ENCODE results near the gene PRKAG2. TPM values are rescaled to one million over a fixed set of nuclear protein-coding genes. Genes with fewer than 3 reads are reported as not detected.

Gene PRKAG2
- polyA plus RNA-seq, 4 donors: 24.9 to 44.4 (median 28.2) TPM

DNA sequence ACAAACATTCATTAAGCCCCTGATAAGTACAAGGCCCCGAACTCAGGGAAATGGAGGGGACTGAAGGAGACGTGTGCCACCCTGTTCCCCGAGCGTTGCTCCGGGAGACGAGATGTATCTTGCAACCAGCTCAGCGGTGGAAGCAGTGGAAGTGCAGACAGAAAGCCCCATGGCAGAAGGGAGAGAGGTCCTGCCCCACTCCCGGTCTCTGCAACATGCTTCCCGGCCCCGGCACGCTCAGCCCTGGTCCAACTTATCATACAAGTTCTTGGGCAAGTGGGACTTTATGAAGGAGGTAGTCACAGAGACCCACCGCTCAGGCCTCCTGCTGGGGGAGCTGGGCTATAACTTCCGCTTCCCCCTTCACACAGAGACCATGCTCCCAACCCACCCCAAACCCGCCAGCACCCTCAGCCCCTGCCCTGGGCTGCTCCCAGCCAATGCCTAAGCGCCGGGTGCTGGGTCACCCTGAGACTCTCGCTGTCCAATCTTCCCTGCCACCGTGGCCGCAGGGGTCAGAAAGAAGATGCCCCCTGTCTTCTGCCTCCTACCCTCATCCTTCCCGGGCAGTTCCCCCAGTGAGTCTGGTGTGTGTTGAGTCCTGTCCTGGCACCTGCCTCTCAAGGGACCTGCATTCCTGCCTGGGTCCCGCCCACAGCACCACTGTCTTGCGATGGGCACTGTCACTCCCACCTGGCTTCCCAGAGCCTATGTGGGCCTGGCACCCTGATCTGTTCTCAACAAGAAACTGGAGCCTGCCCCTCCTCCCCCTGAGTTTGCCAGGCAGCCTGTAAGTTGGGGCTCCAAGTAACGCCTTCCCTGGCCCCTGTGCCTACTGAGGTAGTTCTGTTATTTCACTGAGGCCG lies 157.7 kb downstream of the PRKAG2 start:
- no peak for DNase-seq (ENCODE audit: low read depth in 4 of 4, low spot score in 2 of 4)

DNA sequence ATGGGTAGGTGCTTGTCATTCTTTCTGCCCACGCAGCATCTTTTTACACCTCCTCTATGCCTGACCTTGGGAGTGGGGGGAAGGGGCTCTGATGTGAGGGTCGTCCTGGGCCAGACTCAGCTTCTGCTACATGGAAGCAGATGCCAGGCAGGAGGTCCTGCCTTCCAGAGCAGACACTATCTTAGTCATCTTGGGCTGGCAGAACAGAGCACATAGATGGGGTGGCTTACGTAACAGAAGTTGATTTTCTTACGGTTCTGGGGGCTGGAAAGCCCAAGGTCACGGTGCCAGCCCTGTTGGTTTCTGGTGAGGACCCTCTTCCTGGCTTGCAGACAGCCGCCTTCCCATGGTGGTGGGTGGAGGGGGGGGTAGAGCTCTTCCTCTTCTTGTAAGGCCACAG lies 159.0 kb downstream of the PRKAG2 start:
- DNase-seq (ENCODE audit: low read depth in 4 of 4, low spot score in 2 of 4): no peak

DNA sequence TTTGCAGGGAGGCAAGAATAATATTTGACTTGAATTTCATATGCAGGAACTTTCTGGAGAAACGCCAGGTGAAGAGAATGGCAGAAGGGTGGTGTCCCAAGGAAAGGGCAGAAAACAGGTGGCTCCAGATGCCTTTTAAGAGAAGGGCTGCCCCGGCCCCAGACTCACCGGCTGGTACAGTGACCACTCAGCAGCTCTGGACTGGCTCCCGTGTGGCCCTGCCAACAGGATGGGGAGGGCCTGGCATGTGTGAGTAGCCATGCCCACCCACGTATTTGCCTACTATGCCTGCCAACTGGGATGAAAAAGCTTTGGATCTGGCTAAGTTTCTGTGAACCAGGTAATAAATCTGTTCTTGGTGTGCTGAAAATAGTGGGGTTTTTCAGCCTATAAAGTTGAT lies 159.5 kb downstream of the PRKAG2 start:
- DNase-seq (ENCODE audit: low read depth in 4 of 4, low spot score in 2 of 4): no peak

DNA sequence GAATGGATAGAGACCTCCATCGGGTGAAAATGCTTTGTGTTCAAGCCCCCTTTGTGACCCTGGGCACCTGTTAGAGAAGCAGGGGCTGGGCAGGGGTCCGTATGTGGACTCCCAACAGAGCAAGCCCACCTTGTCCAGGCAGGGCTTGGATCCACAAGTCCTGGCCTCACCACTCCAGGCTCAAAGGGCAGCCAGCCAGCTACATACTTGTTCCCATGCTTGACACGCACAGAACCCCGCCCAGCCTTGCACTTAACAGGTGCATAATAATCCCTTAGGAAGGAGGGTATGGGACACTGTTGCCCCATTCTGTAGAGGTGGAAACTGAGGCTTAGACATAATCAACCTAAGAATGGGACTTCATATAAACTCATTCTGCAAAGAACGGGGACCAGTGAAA lies 160.6 kb downstream of the PRKAG2 start:
- DNase-seq (ENCODE audit: low read depth in 4 of 4, low spot score in 2 of 4): no peak

DNA sequence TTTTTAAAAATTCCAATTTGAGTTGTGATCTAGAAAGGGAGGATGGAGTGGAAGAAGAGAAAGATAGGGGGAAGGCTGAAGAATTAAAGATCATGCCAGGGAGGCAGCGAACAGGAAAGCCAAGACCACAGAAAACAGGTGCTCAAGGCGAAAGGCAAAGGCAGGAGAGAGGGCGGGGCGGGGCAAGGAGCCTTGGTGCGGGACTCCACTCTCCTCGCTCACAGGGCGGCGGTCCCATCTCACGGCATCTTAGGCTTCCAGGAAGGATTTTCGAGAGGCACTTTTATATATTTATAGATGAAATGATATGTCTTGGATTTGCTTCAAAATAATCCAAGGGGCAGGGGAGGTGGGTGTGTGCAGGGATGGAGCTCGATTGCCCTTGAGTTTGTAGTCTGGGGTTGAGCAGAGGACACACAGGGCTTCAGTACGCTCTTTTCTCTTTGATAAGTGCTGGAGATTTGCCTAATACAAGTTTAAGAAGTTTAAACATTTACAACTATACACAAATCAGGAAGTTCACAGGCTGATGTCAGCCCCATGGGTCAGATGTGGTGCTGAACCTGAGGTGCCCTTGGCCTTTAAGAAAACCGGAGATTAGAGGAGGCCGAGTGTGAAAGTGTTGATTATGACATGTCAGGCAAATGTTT lies 161.1 kb downstream of the PRKAG2 start:
- no peak for DNase-seq (ENCODE audit: low read depth in 4 of 4, low spot score in 2 of 4)

DNA sequence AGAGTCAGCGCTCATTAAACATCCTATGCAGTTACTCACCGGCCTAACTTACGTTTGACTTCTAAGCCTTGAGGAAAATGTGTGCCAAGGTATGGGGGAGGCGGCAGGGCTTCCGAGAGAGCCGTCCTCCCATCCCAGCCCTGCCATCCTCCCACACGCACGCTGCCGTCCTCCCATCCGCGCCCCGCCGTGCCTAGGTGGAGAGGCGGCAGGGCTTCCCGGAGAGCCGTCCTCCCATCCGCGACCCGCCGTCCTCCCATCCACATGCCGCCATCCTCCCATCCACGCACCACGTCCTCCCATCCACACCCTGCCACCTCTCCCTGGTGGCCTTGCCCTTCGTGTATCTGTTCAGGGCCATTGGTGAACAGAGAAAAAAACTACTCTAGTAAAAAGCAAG lies 162.7 kb downstream of the PRKAG2 start:
- no peak for DNase-seq (ENCODE audit: low read depth in 4 of 4, low spot score in 2 of 4)

DNA sequence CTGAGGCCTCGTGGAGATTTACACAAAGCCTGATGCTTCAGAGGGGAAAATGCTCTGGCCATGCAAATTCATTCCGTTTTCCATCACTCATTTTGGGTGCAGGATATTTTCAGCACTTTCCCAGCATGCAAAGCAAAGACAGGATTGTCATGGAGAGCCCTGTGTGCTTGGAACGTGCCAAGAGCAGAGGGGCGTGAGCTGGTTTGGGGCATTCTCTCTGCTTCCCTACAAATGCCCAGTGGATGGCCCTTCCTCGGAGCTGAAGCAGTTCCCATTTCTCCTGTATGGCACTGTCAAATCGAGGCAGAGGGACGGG lies 164.1 kb downstream of the PRKAG2 start:
- DNase-seq (ENCODE audit: low read depth in 4 of 4, low spot score in 2 of 4): no peak

DNA sequence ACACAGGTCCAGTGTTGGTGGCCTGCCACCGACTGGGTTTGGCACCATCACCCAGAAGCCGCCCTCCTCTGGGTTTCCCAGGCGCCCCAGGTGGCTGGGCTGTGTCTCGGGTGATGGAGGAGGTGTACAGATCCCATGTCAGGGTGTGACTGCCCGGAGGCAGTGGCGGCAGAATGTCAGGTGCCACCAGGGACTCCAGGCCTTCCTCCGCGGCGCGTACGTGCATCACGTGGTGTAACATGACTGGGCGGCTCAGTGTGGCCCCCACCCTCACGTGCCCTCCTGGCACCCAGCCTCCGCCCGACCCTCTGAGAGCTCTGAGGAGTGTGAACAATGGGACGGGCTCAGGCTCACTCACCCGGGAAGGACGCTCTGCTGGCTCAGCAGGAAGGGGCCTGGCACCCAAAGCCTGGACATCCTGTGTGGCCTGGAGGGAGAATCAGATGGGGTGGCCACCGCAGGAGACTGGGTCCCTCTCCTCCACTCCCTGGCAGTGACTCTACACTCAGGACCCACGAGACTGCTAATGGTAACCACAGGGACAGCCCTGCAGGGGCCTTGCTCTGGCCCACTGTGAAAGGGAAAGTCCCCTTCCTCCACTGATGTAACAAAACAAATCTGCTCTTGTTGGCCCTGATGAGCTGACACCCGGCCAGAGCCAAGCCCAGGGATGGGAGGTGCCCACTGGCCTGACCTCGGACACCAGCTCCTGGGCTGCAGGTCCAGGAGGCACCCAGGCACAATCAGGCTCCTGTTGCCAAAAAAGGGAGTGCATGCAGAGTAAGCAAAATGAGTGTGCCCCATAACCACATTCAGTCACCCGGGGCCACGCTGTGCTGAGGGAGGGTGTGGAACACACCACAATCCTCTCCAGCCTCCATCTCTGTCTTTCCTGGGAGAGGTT lies 164.8 kb downstream of the PRKAG2 start:
- DNase-seq (ENCODE audit: low read depth in 4 of 4, low spot score in 2 of 4): no peak

DNA sequence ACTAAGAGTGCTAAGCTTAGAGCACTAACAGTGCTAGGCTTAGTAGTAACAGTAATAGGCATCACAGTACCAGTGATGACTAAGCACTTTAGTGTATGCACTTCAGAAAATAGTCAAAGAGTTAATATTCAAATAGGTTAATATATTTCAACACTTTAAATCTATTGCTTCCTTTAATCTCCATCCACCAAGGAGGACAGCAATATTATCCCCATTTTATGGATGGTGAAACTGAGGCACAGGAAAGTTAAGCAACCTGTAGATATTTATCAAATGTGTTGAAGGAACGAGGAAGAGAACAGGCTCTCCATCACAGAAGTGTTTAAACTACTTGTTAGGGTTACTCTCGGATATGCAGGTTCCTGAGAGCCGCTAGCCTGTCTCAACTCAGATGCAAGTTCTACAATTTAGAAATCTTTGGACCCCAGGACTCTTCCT lies 165.5 kb downstream of the PRKAG2 start:
- no peak for DNase-seq (ENCODE audit: low read depth in 4 of 4, low spot score in 2 of 4)

DNA sequence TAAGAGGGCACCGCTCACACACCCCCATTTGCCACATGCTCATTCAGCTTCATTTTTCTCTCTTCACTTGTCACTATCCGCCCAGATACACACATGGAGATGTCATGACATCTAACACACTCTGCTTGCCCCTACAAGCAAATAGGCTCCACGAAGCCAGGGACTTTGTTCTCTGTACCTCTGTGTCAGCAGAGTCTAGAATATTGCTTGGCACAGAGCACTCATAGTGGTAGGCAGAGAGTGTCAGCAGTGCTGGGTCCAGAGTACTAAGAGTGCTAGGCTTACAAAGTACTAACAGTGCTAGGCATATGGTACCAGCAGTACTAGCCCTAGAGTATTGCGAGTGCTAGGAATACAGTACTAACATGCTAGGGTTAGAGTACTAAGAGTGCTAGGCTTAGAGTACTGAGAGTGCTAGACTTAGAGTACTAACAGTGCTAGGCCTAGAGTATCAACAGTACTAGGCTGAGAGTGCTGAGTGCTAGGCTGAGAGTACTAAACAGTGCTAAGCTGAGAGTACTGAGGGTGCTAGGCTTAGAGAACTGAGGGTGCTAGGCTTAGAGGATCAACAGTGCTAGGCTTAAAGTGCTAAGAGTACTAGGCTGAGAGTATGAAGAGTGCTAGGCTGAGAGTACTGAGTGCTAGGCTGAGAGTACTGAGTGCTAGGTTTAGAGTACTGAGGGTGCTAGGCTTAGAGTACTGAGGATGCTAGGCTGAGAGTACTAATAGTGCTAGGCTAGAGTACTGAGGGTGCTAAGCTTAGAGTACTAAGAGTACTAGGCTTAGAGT lies 166.1 kb downstream of the PRKAG2 start:
- no peak for DNase-seq (ENCODE audit: low read depth in 4 of 4, low spot score in 2 of 4)

DNA sequence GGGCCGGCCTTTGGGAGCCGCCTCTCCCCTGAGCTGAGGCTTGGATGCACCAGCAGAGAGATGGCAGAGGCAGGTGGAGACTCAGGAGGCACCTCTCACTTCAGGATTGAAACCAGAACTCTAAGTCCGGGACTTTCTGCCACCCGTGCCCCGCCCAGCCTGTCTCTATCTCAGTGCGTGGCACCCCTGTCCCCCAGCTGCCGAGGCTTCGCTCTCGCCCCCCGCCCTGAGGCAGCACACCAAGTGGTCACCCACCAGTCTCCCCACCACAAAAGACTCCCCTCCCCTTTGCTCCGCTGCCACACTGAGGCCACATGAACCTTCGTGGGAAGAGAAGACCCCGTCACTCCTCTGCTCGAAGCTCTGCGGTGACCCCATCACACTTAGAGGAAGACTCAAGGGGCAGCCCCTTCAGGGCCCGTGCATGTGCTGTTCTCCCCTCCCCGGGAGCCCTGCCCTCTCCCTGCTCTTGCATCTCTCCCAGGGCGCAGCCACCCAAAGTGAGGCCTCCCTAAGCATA lies 166.7 kb downstream of the PRKAG2 start:
- no peak for DNase-seq (ENCODE audit: low read depth in 4 of 4, low spot score in 2 of 4)

DNA sequence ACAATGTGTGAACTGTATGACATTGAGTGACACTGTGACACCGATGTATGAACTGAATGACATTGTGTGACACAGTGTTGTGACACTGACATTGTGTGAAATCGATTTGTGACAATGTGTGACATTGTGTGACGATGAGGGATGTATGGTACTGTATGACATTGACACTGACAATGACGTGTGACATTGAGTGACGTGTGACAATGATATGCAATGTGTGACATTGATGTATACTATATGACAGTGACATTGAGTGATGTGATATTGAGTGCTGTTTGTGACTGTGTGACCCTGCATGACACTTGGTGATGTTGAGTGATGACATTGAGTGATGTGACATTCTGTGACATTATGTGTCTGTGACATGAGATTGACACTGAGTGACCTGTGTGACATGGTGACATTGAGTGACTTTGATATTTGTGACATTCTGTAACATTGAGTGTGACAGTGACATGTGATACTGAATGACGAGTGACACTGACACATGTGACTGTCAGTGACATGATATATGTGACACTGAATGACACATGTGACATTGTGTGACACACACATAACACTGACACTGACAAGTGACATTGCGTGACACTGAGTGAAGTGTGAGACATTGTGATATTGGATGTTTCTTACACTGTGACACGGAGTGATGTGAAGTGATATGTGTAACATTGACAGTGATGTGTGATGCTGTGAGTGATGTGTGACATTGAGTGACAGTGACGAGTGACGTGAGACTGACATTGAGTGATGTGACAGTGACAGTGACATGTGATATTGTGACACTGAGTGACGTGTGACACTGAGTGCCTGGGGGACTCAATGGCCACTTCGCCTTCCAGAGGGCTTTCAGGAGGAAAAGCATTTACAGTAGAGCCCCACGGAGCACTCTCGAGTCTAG lies 167.5 kb downstream of the PRKAG2 start:
- no peak for DNase-seq (ENCODE audit: low read depth in 4 of 4, low spot score in 2 of 4)

DNA sequence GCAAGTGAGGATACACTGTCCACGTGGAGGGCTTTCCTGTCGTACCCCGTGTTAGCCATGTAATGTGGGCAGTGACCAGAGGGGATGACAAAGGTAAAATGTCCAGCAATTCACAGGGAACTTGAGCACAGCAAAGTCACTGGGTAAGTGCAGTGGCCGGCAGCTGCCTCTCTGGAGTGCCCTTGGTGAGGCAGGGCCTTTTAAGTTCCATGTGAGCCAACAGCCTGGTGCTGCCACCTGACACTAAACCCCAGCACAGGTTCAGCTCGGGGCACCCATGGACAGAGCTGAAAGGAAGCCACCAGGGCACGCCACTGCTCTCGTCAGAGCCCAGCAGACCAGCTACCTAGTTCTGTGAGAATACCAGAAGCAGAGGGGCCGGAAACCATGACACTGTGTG lies 168.3 kb downstream of the PRKAG2 start:
- no peak for DNase-seq (ENCODE audit: low read depth in 4 of 4, low spot score in 2 of 4)

DNA sequence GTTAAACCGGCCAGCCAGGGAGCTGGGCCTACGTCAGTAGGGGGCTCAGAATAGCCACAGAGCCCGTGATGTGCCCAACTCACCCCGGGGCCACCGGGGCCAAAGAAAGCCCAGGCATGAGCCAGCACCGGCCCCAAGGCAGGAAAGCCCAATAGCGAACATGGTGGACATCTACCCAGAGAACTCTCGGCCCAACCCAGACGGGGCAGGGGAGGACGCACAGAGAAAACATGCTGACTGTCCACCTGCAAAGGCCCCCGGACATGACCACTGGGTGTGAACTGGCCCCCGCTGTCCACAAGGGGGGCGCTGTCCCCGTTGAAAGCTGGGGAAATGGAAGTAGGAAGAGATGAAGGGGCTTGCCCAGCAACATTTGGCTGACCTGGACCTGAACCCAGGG lies 169.2 kb downstream of the PRKAG2 start:
- no peak for DNase-seq (ENCODE audit: low read depth in 4 of 4, low spot score in 2 of 4)

DNA sequence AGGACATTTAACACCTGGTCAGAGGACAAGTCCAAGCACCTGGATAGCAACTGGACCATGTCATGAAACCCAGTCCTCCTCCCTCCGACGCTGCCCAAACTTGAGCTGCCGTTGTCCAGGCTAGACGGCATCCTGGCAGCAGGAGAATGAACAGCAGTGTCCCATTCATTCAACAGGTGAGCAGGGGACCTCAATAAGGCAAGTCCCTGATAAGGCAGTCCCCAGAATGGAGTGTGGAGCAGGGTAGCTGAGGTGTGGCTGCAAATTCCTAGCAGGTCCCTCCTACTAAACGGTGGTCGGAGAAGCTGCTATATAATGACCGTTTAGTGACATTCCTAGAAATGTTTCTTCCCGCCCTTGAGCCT lies 169.8 kb downstream of the PRKAG2 start:
- DNase-seq (ENCODE audit: low read depth in 4 of 4, low spot score in 2 of 4): no peak

DNA sequence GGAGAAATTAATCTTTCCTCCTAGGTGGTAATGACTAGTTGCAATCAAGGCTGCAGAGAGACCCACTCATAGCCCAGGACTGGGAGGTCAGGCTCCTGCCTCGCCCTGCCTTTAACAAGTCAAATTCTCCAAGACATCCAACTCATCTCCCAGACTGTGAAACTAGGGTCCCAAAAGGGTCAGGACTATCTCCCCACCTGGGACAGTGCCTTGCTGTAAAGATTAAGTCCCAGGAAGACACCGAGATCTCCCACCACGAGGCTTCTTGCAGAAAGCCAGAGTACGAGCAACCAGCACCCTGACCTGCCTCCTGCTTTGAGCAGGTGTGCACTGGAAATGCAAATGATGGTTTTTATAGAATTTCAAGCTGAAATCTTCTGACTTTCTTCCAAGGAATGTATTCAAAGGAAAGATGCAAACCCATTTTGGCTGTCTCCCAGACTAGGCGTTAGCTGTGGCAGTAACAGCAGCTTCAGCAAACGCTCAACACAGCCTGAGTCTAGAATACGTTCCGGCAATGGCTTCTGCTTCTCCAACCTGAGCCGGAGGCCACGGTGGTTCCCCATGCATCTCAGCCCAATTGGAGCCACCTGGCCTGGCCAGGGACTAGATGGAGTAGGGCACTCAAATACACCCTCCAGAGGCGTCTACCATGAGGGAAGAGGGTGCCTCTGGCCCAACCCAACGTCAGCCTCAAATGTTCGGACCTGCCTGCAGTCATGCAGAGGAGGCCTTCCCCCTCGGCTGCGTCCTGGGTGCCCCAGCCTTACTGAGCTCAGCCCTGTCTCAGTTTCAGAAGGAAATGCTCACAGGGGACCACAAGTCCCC lies 170.4 kb downstream of the PRKAG2 start:
- DNase-seq (ENCODE audit: low read depth in 4 of 4, low spot score in 2 of 4): no peak

DNA sequence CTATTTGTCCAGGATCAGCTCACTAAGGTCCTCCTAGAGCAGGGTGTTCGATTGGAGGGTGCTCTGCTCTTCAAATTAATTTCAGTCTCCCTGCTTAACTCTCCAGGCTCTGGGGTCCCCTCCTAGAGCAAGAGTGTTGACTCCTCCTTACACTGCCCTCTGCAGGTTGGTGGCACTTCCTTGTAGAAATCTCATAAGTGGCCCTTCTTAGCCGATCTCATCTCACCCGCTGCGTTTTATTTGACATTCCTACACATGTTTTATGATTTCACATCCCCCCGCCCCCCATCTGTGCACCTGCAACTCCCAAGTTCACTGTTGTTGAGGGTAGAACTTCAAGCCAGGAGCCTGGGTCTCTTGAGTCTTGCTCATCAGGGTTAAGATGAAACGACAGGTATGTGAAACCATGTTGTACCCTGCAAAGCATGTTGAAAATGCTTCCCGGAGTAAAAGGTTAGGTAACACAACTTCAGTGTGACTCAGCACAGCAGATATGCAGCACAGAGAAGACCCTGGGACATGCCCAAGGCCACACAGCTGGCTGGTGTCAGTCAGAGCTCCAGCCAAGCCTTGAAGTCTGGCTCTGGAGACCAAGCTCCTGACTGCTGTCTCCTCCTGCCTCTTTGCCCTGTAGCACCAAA lies 171.2 kb downstream of the PRKAG2 start:
- no peak for DNase-seq (ENCODE audit: low read depth in 4 of 4, low spot score in 2 of 4)

All from left renal cortex interstitium (tissue), 4 donors.